K562 (cell line): ENCODE data around the gene JUP. TPM values are rescaled to one million over a fixed set of nuclear protein-coding genes. Genes with fewer than 3 reads are reported as not detected.

Source experiments
- ATAC-seq: fragments of 200-7000 bp; cut with Tn5 transposase; 3 replicates; pipeline ENCODE4 v1.9.1; 2020; ENCODE audit warnings: moderate library complexity
- BruUV-seq: library from RNA; stranded (reverse); fragments of 400-500 nt; replicated peaks from 2 replicates; lab custom pipeline; 2021; lab: Mats Ljungman, UMichigan
- CTCF ChIA-PET: fragments of 300-600 bp; formaldehyde crosslinking; extraction: SDS; loops from one replicate; lab custom pipeline; 2021; ENCODE audit warnings: low intra/inter-chr PET ratio; lab: Yijun Ruan, JAX
- POLR2A ChIA-PET: fragments of 300-600, 350-650 bp; sonication (Branson Sonifier 250); formaldehyde crosslinking; extraction: SDS; loops from one replicate; lab custom pipeline; 2021; ENCODE audit warnings: antibody characterized with exemption, inconsistent platforms; lab: Yijun Ruan, JAX
- DNase-seq, 4 experiments: peaks; one replicate each; pipeline versions ENCODE4 v3.0.0 to v3.0.0-alpha.2; 2011 to 2018; ENCODE audit warnings: low spot score in 3 of 4, mixed read lengths in 3 of 4; ENCODE audit errors: extremely low read depth in 1 of 4
- FAIRE-seq: peaks from 2 replicates; lab custom pipeline; 2011; peaks lifted over from hg19 to GRCh38; lab: Jason Lieb, UNC
- H2AFZ ChIP-seq: 2 replicates; pipeline ENCODE4 v1.6.0; 2011; ENCODE audit warnings: low read depth, low read length, control low read depth, inconsistent platforms
- H3K27ac ChIP-seq: fragments of 200-600 bp; 3 replicates; pipeline ENCODE4 v1.8.0; 2011; ENCODE audit warnings: low read depth, mild to moderate bottlenecking, control low read depth, inconsistent platforms, low read length, moderate library complexity, mixed read lengths; ENCODE audit errors: extremely low read depth
- H3K27me3 ChIP-seq, 2 experiments: fragments of 300-600 bp in 1 of 2; 2 replicates in 1 of 2; 3 replicates in 1 of 2; pipeline versions ENCODE4 v1.6.0 to v1.8.0; 2011; ENCODE audit warnings: inconsistent platforms in 2 of 2, low read length in 2 of 2, mild to moderate bottlenecking in 1 of 2, mixed read lengths in 1 of 2, moderate library complexity in 1 of 2; ENCODE audit not compliant: control insufficient read depth in 2 of 2, insufficient read depth in 2 of 2
- H3K36me3 ChIP-seq: fragments of 300-600 bp; 3 replicates; pipeline ENCODE4 v1.8.0; 2011; ENCODE audit warnings: mild to moderate bottlenecking, low read length, inconsistent platforms; ENCODE audit not compliant: control insufficient read depth, insufficient read depth
- H3K4me1 ChIP-seq, 2 experiments: fragments of 200-600 bp in 1 of 2; replicated peaks in 1 of 2; 2 replicates in 1 of 2; 3 replicates in 1 of 2; pipeline versions ENCODE4 v1.5.1 to v1.8.0; 2011; ENCODE audit warnings: inconsistent platforms in 2 of 2, low read length in 2 of 2, mild to moderate bottlenecking in 1 of 2, mixed read lengths in 1 of 2, moderate library complexity in 1 of 2; ENCODE audit not compliant: control insufficient read depth in 2 of 2, insufficient read depth in 2 of 2
- H3K4me2 ChIP-seq: 2 replicates; pipeline ENCODE4 v1.6.1; 2011; ENCODE audit warnings: low read length, control low read depth, inconsistent platforms, mixed read lengths; ENCODE audit not compliant: insufficient read depth
- H3K4me3 ChIP-seq: fragments of 200-600 bp; sonication (generic), shearing (Covaris generic); 2 replicates; pipeline ENCODE4 v1.5.1; 2016; ENCODE audit warnings: control low read depth, inconsistent platforms
- H3K79me2 ChIP-seq: fragments of 200-600 bp; 3 replicates; pipeline ENCODE4 v1.8.0; 2011; ENCODE audit warnings: low read length, inconsistent platforms; ENCODE audit not compliant: control insufficient read depth, insufficient read depth
- H3K9ac ChIP-seq, 2 experiments: 2 replicates each; pipeline versions ENCODE4 v1.6.0 to v1.6.1; 2011; ENCODE audit warnings: low read depth in 2 of 2, low read length in 2 of 2, control low read depth in 1 of 2, inconsistent platforms in 1 of 2, mild to moderate bottlenecking in 1 of 2, mixed read lengths in 1 of 2; ENCODE audit not compliant: insufficient read depth in 1 of 2
- H3K9me1 ChIP-seq: one replicate; pipeline ENCODE4 v1.6.0; 2011; ENCODE audit warnings: inconsistent platforms, mild to moderate bottlenecking, low read length, moderate library complexity; ENCODE audit not compliant: control insufficient read depth, insufficient read depth
- H3K9me3 ChIP-seq: replicated peaks from 2 replicates; pipeline ENCODE4 v1.5.1; 2011; ENCODE audit warnings: low read depth, low read length, inconsistent platforms; ENCODE audit not compliant: control insufficient read depth, insufficient read depth
- H4K20me1 ChIP-seq: replicated peaks from 2 replicates; pipeline ENCODE4 v1.6.1; 2011; ENCODE audit warnings: low read length, inconsistent platforms, mixed read lengths; ENCODE audit not compliant: control insufficient read depth, insufficient read depth
- BCOR ChIP-seq: fragments of 450-650 bp; IDR thresholded peaks from 2 replicates; pipeline ENCODE4 v1.6.1; 2016
- BHLHE40 ChIP-seq: IDR thresholded peaks from 2 replicates; pipeline ENCODE4 v1.6.1; 2011; ENCODE audit warnings: low read length, improper control_type of control experiment
- CREM ChIP-seq: IDR thresholded peaks from 2 replicates; pipeline ENCODE4 v1.6.1; 2014; ENCODE audit warnings: antibody characterized with exemption, low read depth
- FIP1L1 ChIP-seq: fragments of 200-400 bp; formaldehyde crosslinking; IDR thresholded peaks from 2 replicates; pipeline ENCODE4 v1.6.1; 2018; ENCODE audit warnings: mild to moderate bottlenecking, low read depth, low read length; ENCODE audit not compliant: poor library complexity, severe bottlenecking
- MYNN ChIP-seq, 2 experiments: sonication (generic); formaldehyde crosslinking in 1 of 2; IDR thresholded peaks; 2 replicates each; pipeline versions ENCODE4 v1.5.0 to v1.6.1; 2016 to 2020; ENCODE audit warnings: antibody characterized with exemption in 1 of 2, missing genetic modification reagents in 1 of 2
- RCOR1 ChIP-seq, 2 experiments: IDR thresholded peaks; 2 replicates each; pipeline ENCODE4 v1.6.1; 2012; ENCODE audit warnings: low read depth in 2 of 2, low read length in 2 of 2, borderline replicate concordance in 1 of 2, improper control_type of control experiment in 1 of 2
- SPI1 ChIP-seq: IDR thresholded peaks from 2 replicates; pipeline ENCODE4 v1.6.1; 2011; ENCODE audit warnings: low read depth, low read length, control low read depth, borderline replicate concordance
- STAG1 ChIP-seq: sonication (generic); formaldehyde crosslinking; IDR thresholded peaks from 2 replicates; pipeline ENCODE4 v1.5.0; 2020; ENCODE audit warnings: missing genetic modification reagents, borderline replicate concordance
- TCF3 ChIP-seq: sonication (generic); formaldehyde crosslinking; IDR thresholded peaks from 2 replicates; pipeline ENCODE4 v1.4.0; 2020; ENCODE audit warnings: mild to moderate bottlenecking, missing genetic modification reagents
- ZNF384 ChIP-seq: IDR thresholded peaks from 2 replicates; pipeline ENCODE4 v1.6.1; 2012; ENCODE audit warnings: low read depth, low read length, improper control_type of control experiment
- ZNF77 ChIP-seq: fragments of 250-450 bp; sonication (Bioruptor Pico); IDR thresholded peaks from 2 replicates; pipeline ENCODE4 v1.5.0; 2020
- WGBS: fragments of 100-300 bp; shearing (Covaris generic); methylation state at CpG from one replicate; pipeline ENCODE4 v1.1.6; 2016; ENCODE audit warnings: low coverage, mixed read lengths; ENCODE audit not compliant: insufficient coverage; ENCODE audit errors: missing lambda C conversion rate; 5-methylcytosine and 5-hydroxymethylcytosine counted together
- in situ Hi-C: fragments of 300-500 bp; cut with MboI; formaldehyde crosslinking; loops from 4 replicates; pipeline ENCODE4 v1.15.0; 2018; ENCODE audit warnings: inconsistent platforms, mixed read lengths
- intact Hi-C: fragments of 100-400 bp; cut with micrococcal nuclease; formaldehyde crosslinking; loops from 2 replicates; pipeline ENCODE4 v1.14.2; 2022
- polyA plus RNA-seq, 8 experiments: library from polyadenylated mRNA; depleted of rRNA in 4 of 8; stranded (reverse) in 5 of 8; unstranded in 3 of 8; fragments of >200 nt; fragmentation: Nextera tagmentation in 2 of 8; fragmentation: Illumina TruSeq in 1 of 8; extraction: Ambion mirVana in 2 of 8; extraction: Trizol in 1 of 8; gene quantifications; 2 replicates each; pipeline versions ENCODE4 v1.2.1 to v1.2.3, GENCODE V29; 2011 to 2014; ENCODE audit warnings: inconsistent platforms in 1 of 8, missing spikeins in 1 of 8
- total RNA-seq, 7 experiments: library from RNA; depleted of rRNA in 6 of 7; stranded (reverse); fragments of >200 nt in 6 of 7; fragmentation: Illumina TruSeq in 2 of 7; extraction: Trizol in 2 of 7; gene quantifications; 2 replicates each; pipeline versions ENCODE4 v1.2.1 to v1.2.3, GENCODE V29; 2011 to 2021; ENCODE audit warnings: low replicate concordance in 1 of 7
- TF ChIP-seq, protein P1 (sequence below), 3 experiments: IDR thresholded peaks in 2 of 3; conservative IDR thresholded peaks in 1 of 3; 2 replicates each; pipeline ENCODE4 v1.5.1; 2011 to 2012; ENCODE audit warnings: low read length in 3 of 3, mild to moderate bottlenecking in 3 of 3, control low read depth in 2 of 3, improper control_type of control experiment in 1 of 3, inconsistent platforms in 1 of 3, low read depth in 1 of 3, mixed read lengths in 1 of 3, moderate library complexity in 1 of 3; ENCODE audit not compliant: insufficient read depth in 2 of 3
- TF ChIP-seq, protein P2 (sequence below): fragments of 250-450 bp; sonication (Bioruptor Pico); IDR thresholded peaks from 2 replicates; pipeline ENCODE4 v1.4.0; 2020; ENCODE audit warnings: mild to moderate bottlenecking, moderate library complexity
- TF ChIP-seq, protein P3 (sequence below): fragments of 450-650 bp; formaldehyde crosslinking; IDR thresholded peaks from 2 replicates; pipeline ENCODE4 v1.4.0; 2020; ENCODE audit warnings: mild to moderate bottlenecking, moderate library complexity

JUP gene
- total and polyA plus RNA-seq, 9 of the 15 experiments (the other 6 are each of a cell fraction or from before 2014, with no cell fraction given): 6.4 to 177 (median 31.2) TPM

DNA sequence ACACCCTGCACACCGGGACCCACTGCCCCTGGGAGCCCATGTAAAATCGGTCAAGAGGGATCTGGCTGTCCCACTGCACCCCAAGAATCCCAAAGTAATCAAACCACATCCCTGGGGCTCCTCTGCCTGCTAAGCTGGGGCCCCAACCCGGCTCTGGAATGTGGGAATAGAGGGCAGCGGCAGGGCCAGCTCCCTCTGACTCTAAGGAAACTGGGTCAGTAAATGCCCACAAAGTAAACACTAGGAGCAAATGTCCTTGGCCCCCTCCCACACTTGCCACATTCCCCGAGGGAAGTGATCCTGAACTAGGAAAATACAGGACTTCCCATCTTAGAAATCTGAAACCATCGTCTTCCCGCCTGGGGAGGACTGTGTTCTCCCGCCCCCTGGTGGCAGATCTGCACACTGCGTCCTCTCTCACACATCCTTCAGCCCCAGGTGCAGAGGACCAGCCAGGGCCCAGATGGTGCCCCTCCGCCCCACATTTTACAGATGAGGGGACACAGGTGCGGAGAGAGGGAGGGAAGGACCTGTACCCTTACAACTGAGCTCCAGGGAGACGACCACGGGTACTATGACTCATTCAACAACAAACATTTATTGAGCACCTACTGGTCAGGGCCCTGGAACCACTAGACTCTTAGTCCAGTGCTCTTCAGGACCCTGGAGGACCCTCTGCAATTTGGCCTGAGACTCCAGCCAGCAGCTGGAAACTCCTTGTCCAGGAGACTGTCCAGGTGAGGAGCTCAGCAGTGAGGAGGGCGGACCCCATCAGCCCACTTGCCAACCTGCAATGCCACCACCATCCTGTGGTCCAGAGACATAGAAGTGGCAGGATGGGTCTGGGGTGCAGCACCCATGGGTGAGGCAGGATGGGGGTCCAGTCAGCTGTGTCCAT, 15.1 kb upstream of the JUP start:
- H3K9me1 ChIP-seq: no peaks in the 10 kb centered on the region
- ChIA-PET POLR2A (interaction anchor here (0.6 to 1.1 kb wide), 3 partner anchors 16 to 134 kb away, joined by 3 to 4 read pairs (median 4); partner anchors contain the start of gene JUP), CTCF (interaction anchor here (0.5 to 2.5 kb wide), 4 partner anchors 16 to 63 kb away, joined by 3 to 48 read pairs (median 4); no protein-coding TSS in a partner anchor)
- peak; percentile 79 to 86 (median 80) for DNase-seq
- no TSS peak for BruUV-seq
- H4K20me1 ChIP-seq: no peaks in the 10 kb centered on the region
- intact Hi-C loops (loop anchor here (1.0 to 10.0 kb wide), 4 partner anchors 17 to 157 kb away; no protein-coding TSS in a partner anchor), in situ Hi-C loops (loop anchor here (5.0 kb wide), 1 partner anchor 64 kb away; no protein-coding TSS in a partner anchor)
- no peaks in the 10 kb centered on the region for H3K27me3 ChIP-seq
- H2AFZ ChIP-seq: peak overlapping the region; percentile 54
- WGBS: 18% methylated on average over 14 of the region's 14 CpGs
- H3K9me3 ChIP-seq: no peaks in the 10 kb centered on the region
- peak; percentile 87 for ATAC-seq
- no peak overlapping the region for H3K27ac ChIP-seq
- peak; percentile 95 for FAIRE-seq
- H3K9ac ChIP-seq: peak overlapping the region in 1 of 2 experiments; percentile 11; a peak in 1 of 4 replicates
- H3K79me2 ChIP-seq: no peaks in the 10 kb centered on the region
- no peak overlapping the region for H3K4me3 ChIP-seq
- H3K4me2 ChIP-seq: no peak overlapping the region
- H3K4me1 ChIP-seq: peaks cover 9 to 29% of the 10 kb centered on the region in 2 experiments
- H3K36me3 ChIP-seq: no peaks in the 10 kb centered on the region
- peak; percentile 37; the same call in 1 of the 2 replicates for TF ChIP-seq SPI1
- TF ChIP-seq TCF3 (CRISPR knock-in tag): 0 out of 2 replicates have a peak, but pooled peaks have one; percentile 5
- TF ChIP-seq, protein P1, sequence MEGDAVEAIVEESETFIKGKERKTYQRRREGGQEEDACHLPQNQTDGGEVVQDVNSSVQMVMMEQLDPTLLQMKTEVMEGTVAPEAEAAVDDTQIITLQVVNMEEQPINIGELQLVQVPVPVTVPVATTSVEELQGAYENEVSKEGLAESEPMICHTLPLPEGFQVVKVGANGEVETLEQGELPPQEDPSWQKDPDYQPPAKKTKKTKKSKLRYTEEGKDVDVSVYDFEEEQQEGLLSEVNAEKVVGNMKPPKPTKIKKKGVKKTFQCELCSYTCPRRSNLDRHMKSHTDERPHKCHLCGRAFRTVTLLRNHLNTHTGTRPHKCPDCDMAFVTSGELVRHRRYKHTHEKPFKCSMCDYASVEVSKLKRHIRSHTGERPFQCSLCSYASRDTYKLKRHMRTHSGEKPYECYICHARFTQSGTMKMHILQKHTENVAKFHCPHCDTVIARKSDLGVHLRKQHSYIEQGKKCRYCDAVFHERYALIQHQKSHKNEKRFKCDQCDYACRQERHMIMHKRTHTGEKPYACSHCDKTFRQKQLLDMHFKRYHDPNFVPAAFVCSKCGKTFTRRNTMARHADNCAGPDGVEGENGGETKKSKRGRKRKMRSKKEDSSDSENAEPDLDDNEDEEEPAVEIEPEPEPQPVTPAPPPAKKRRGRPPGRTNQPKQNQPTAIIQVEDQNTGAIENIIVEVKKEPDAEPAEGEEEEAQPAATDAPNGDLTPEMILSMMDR (IDR thresholded peaks at IDR 0.05 in 2 of 3, conservative IDR thresholded peaks at IDR 0.05 in 1 of 3; ENCODE audit: insufficient read depth in 2 of 3, low read depth in 1 of 3, low read length in 3 of 3): peak; percentile 92 to 97 (median 93)
- TF ChIP-seq CREM: 0 out of 2 replicates have a peak, but pooled peaks have one; percentile 27
- 0 out of 2 replicates have a peak, but pooled peaks have one; percentile 21 for TF ChIP-seq MYNN (IDR thresholded peaks at IDR 0.05)
- TF ChIP-seq MYNN (CRISPR knock-in tag; IDR thresholded peaks at IDR 0.05): no peak
- peak; percentile 67; the same call in 1 of the 2 replicates for TF ChIP-seq STAG1 (CRISPR knock-in tag)
- no peak for TF ChIP-seq FIP1L1
- TF ChIP-seq BCOR: 0 out of 2 replicates have a peak, but pooled peaks have one; percentile 51
- TF ChIP-seq ZNF77 (CRISPR knock-in tag): no peak
- TF ChIP-seq BHLHE40: 0 out of 2 replicates have a peak, but pooled peaks have one; percentile 12
- TF ChIP-seq, protein P2, sequence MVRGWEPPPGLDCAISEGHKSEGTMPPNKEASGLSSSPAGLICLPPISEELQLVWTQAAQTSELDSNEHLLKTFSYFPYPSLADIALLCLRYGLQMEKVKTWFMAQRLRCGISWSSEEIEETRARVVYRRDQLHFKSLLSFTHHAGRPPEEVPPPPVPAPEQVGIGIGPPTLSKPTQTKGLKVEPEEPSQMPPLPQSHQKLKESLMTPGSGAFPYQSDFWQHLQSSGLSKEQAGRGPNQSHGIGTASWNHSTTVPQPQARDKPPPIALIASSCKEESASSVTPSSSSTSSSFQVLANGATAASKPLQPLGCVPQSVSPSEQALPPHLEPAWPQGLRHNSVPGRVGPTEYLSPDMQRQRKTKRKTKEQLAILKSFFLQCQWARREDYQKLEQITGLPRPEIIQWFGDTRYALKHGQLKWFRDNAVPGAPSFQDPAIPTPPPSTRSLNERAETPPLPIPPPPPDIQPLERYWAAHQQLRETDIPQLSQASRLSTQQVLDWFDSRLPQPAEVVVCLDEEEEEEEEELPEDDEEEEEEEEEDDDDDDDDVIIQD (CRISPR knock-in tag): no peak
- peak in 1 of 2 experiments; percentile 48; a peak in 1 of 4 replicates for TF ChIP-seq RCOR1 (IDR thresholded peaks at IDR 0.05; ENCODE audit: borderline replicate concordance in 1 of 2, low read depth in 2 of 2, low read length in 2 of 2)
- TF ChIP-seq ZNF384: 0 out of 2 replicates have a peak, but pooled peaks have one; percentile 30
- TF ChIP-seq, protein P3, sequence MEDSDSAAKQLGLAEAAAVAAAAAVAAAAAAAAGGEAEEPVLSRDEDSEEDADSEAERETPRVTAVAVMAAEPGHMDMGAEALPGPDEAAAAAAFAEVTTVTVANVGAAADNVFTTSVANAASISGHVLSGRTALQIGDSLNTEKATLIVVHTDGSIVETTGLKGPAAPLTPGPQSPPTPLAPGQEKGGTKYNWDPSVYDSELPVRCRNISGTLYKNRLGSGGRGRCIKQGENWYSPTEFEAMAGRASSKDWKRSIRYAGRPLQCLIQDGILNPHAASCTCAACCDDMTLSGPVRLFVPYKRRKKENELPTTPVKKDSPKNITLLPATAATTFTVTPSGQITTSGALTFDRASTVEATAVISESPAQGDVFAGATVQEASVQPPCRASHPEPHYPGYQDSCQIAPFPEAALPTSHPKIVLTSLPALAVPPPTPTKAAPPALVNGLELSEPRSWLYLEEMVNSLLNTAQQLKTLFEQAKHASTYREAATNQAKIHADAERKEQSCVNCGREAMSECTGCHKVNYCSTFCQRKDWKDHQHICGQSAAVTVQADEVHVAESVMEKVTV (CRISPR knock-in tag): peak; percentile 79
